H54 (cell line): Measurements from ENCODE around the gene ITGAE.
"Not testable (repeated sequence)": the region's sequence is repeated elsewhere in the genome, so short reads cannot be mapped to it uniquely, and the experiment has no call there.

Experiments used
- DNase-seq: peaks from one replicate; pipeline ENCODE4 v3.0.0; 2011; ENCODE audit warnings: low spot score, mixed read lengths; ENCODE audit not compliant: insufficient read length
- FAIRE-seq: peaks from 3 replicates; lab custom pipeline; 2011; peaks lifted over from hg19 to GRCh38; lab: Jason Lieb, UNC
- POLR2A ChIP-seq: IDR thresholded peaks from 2 replicates; pipeline ENCODE4 v1.6.1; 2011; ENCODE audit warnings: low read depth, mild to moderate bottlenecking, low read length

The ITGAE gene

GRCh38 chr17:3730881-3731429 lies 70.0 kb downstream of the ITGAE start:
- DNase-seq (no peak), FAIRE-seq (no peak)
- no peak for TF ChIP-seq POLR2A

GRCh38 chr17:3729881-3730280 lies 71.1 kb downstream of the ITGAE start:
- no peak for TF ChIP-seq POLR2A
- FAIRE-seq (no peak), DNase-seq (no peak)

- FAIRE-seq, DNase-seq: not testable (repeated sequence)
Measured at GRCh38 chr17:3728099-3728498, 72.9 kb downstream of the ITGAE start.

GRCh38 chr17:3727041-3727440 lies 73.9 kb downstream of the ITGAE start:
- no peak for TF ChIP-seq POLR2A
- no peak for FAIRE-seq
- no peak for DNase-seq

- DNase-seq (no peak), FAIRE-seq (no peak)
- no peak for TF ChIP-seq POLR2A
Measured at GRCh38 chr17:3724378-3725077, 76.5 kb downstream of the ITGAE start.

GRCh38 chr17:3723556-3724377 lies 77.2 kb downstream of the ITGAE start, which contains the start of gene HASPIN:
Gene HASPIN (plus strand): TSS chr17:3723903. CDS start chr17:3723936, 33 bp downstream.
- peak; percentile 80 for TF ChIP-seq POLR2A
- FAIRE-seq (no peak), DNase-seq (peak; percentile 93)

- DNase-seq: no peak
- TF ChIP-seq POLR2A: no peak
- FAIRE-seq: no peak
Measured at GRCh38 chr17:3723188-3723555, 77.8 kb downstream of the ITGAE start.

GRCh38 chr17:3722716-3723115 lies 78.3 kb downstream of the ITGAE start:
- DNase-seq (no peak), FAIRE-seq (no peak)
- no peak for TF ChIP-seq POLR2A

- no peak for DNase-seq
- no peak for FAIRE-seq
- TF ChIP-seq POLR2A: no peak
Measured at GRCh38 chr17:3719265-3719664, 81.7 kb downstream of the ITGAE start.

GRCh38 chr17:3718201-3718600 lies 82.8 kb downstream of the ITGAE start:
- DNase-seq (no peak), FAIRE-seq (no peak)
- no peak for TF ChIP-seq POLR2A

GRCh38 chr17:3715296-3715695 lies 85.7 kb downstream of the ITGAE start:
- no peak for TF ChIP-seq POLR2A
- FAIRE-seq: no peak
- DNase-seq: no peak

- TF ChIP-seq POLR2A: no peak
- no peak for DNase-seq
- no peak for FAIRE-seq
Measured at GRCh38 chr17:3712811-3713463, 88.1 kb downstream of the ITGAE start.

GRCh38 chr17:3710951-3711383 lies 90.0 kb downstream of the ITGAE start:
- FAIRE-seq: peak; percentile 62
- TF ChIP-seq POLR2A: no peak
- DNase-seq: peak; percentile 76

- FAIRE-seq (no peak), DNase-seq (no peak)
- TF ChIP-seq POLR2A: no peak
Measured at GRCh38 chr17:3708366-3708765, 92.6 kb downstream of the ITGAE start.

- not testable (repeated sequence) for FAIRE-seq, DNase-seq
Measured at GRCh38 chr17:3705718-3705984, 95.3 kb downstream of the ITGAE start.
